Body of pancreas (tissue), 4 donors: ENCODE data around the gene ST6GAL1.

ENCODE experiments used
- POLR2A ChIP-seq, 3 donors: fragments of 450-650 bp; IDR thresholded peaks; one replicate each; pipeline ENCODE4 v1.6.1; 2016; ENCODE audit warnings: antibody characterized with exemption in 3 of 3, mild to moderate bottlenecking in 2 of 3
- TF ChIP-seq, protein P1 (sequence below), 7 experiments: fragments of 450-650 bp in 4 of 7; fragments of 200-600 bp in 3 of 7; sonication (generic) in 3 of 7; IDR thresholded peaks; one replicate each; pipeline ENCODE4 v1.5.1; 2016 to 2019; ENCODE audit warnings: antibody characterized with exemption in 7 of 7

DNA sequence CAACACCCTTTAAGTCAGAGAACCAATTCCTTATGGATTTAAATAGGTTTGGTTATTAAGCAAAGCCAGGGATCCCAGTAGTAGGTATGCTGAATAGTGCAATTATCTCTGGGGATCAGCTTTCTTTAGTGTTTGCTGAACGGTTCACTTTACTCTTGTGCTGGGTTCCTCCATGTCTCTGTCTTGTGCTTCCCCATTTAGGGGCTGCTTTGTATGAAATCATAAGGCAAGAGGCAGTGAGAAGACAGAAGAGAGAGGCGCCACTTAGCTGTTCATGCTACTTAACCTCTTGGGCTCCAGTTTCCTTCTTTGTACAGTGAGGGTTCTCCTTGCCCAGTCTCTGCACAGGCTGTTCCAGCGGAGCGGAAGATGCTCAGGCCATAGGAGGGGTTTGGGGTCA is 3.5 kb downstream of the ST6GAL1 start:
- TF ChIP-seq, protein P1, sequence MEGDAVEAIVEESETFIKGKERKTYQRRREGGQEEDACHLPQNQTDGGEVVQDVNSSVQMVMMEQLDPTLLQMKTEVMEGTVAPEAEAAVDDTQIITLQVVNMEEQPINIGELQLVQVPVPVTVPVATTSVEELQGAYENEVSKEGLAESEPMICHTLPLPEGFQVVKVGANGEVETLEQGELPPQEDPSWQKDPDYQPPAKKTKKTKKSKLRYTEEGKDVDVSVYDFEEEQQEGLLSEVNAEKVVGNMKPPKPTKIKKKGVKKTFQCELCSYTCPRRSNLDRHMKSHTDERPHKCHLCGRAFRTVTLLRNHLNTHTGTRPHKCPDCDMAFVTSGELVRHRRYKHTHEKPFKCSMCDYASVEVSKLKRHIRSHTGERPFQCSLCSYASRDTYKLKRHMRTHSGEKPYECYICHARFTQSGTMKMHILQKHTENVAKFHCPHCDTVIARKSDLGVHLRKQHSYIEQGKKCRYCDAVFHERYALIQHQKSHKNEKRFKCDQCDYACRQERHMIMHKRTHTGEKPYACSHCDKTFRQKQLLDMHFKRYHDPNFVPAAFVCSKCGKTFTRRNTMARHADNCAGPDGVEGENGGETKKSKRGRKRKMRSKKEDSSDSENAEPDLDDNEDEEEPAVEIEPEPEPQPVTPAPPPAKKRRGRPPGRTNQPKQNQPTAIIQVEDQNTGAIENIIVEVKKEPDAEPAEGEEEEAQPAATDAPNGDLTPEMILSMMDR (IDR thresholded peaks at IDR 0.05) = no peak
- TF ChIP-seq POLR2A (IDR thresholded peaks at IDR 0.05) = no peak
